DND-41 (cell line): Measurements from ENCODE around the gene SQOR.

Experiments used
- ATAC-seq: fragments of 200-7000 bp; cut with Tn5 transposase; 3 replicates; pipeline ENCODE4 v1.9.1; 2021; ENCODE audit warnings: low read depth; ENCODE audit not compliant: insufficient read depth
- DNase-seq: peaks from one replicate; pipeline ENCODE4 v3.0.0-alpha.2; 2020
- H2AFZ ChIP-seq: 2 replicates; pipeline ENCODE4 v1.6.0; 2012; ENCODE audit warnings: low read depth, low read length
- H3K27ac ChIP-seq: 2 replicates; pipeline ENCODE4 v1.5.1; 2012; ENCODE audit warnings: low read length, inconsistent platforms
- H3K27me3 ChIP-seq: fragments of 200-600 bp; sonication (generic); 2 replicates; pipeline ENCODE4 v1.6.0; 2012; ENCODE audit warnings: low read length, mild to moderate bottlenecking, inconsistent platforms; ENCODE audit not compliant: insufficient read depth, poor library complexity
- H3K36me3 ChIP-seq: 2 replicates; pipeline ENCODE4 v1.5.1; 2012; ENCODE audit warnings: low read length, inconsistent platforms; ENCODE audit not compliant: insufficient read depth
- H3K4me1 ChIP-seq: 2 replicates; pipeline ENCODE4 v1.5.1; 2012; ENCODE audit warnings: mild to moderate bottlenecking, low read length; ENCODE audit not compliant: insufficient read depth
- H3K4me2 ChIP-seq: 2 replicates; pipeline ENCODE4 v1.6.0; 2012; ENCODE audit warnings: mild to moderate bottlenecking, moderate library complexity, low read length, inconsistent platforms; ENCODE audit not compliant: insufficient read depth
- H3K4me3 ChIP-seq, 2 experiments: fragments of 200-600 bp in 1 of 2; shearing (Covaris generic) in 1 of 2; 2 replicates each; pipeline ENCODE4 v1.5.1; 2012 to 2016; ENCODE audit warnings: inconsistent platforms in 2 of 2, low read length in 2 of 2, mild to moderate bottlenecking in 2 of 2, low read depth in 1 of 2, moderate library complexity in 1 of 2
- H3K79me2 ChIP-seq: 2 replicates; pipeline ENCODE4 v1.6.0; 2012; ENCODE audit warnings: low read length, inconsistent platforms; ENCODE audit not compliant: insufficient read depth
- H3K9ac ChIP-seq: 2 replicates; pipeline ENCODE4 v1.6.0; 2012; ENCODE audit warnings: low read depth, mild to moderate bottlenecking, inconsistent platforms, low read length, moderate library complexity
- H3K9me3 ChIP-seq: 2 replicates; pipeline ENCODE4 v1.5.1; 2012; ENCODE audit warnings: low read length, moderate library complexity, mild to moderate bottlenecking, inconsistent platforms; ENCODE audit not compliant: insufficient read depth, severe bottlenecking
- H4K20me1 ChIP-seq: 2 replicates; pipeline ENCODE4 v1.6.0; 2012; ENCODE audit warnings: low read length; ENCODE audit not compliant: insufficient read depth
- EZH2 ChIP-seq: IDR thresholded peaks from 3 replicates; pipeline ENCODE4 v1.6.1; 2012; ENCODE audit warnings: borderline replicate concordance, low read depth, mild to moderate bottlenecking, moderate library complexity, low read length, inconsistent platforms; ENCODE audit not compliant: severe bottlenecking
- TF ChIP-seq, protein P1 (sequence below): IDR thresholded peaks from 2 replicates; pipeline ENCODE4 v1.5.1; 2012; ENCODE audit warnings: borderline replicate concordance, low read length, moderate library complexity, mild to moderate bottlenecking; ENCODE audit not compliant: poor library complexity, severe bottlenecking; ENCODE audit errors: extremely low read depth

The SQOR gene

GRCh38 chr15:45630917-45631691 lies 3.7 kb upstream of the SQOR start:
- ATAC-seq (no peak), DNase-seq (no peak)
- H3K4me2 ChIP-seq = no peak overlapping the region
- H2AFZ ChIP-seq = no peak overlapping the region
- peaks cover 10% of the 10 kb centered on the region; the same call in 1 of the 2 replicates for H3K4me1 ChIP-seq
- H4K20me1 ChIP-seq = no peaks in the 10 kb centered on the region
- no peak overlapping the region for H3K27ac ChIP-seq
- TF ChIP-seq EZH2 = no peak
- TF ChIP-seq, protein P1, sequence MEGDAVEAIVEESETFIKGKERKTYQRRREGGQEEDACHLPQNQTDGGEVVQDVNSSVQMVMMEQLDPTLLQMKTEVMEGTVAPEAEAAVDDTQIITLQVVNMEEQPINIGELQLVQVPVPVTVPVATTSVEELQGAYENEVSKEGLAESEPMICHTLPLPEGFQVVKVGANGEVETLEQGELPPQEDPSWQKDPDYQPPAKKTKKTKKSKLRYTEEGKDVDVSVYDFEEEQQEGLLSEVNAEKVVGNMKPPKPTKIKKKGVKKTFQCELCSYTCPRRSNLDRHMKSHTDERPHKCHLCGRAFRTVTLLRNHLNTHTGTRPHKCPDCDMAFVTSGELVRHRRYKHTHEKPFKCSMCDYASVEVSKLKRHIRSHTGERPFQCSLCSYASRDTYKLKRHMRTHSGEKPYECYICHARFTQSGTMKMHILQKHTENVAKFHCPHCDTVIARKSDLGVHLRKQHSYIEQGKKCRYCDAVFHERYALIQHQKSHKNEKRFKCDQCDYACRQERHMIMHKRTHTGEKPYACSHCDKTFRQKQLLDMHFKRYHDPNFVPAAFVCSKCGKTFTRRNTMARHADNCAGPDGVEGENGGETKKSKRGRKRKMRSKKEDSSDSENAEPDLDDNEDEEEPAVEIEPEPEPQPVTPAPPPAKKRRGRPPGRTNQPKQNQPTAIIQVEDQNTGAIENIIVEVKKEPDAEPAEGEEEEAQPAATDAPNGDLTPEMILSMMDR = no peak
- H3K9me3 ChIP-seq = no peaks in the 10 kb centered on the region
- H3K36me3 ChIP-seq = no peaks in the 10 kb centered on the region
- no peak overlapping the region for H3K9ac ChIP-seq
- H3K4me3 ChIP-seq = no peak overlapping the region
- H3K79me2 ChIP-seq = no peaks in the 10 kb centered on the region
- H3K27me3 ChIP-seq = peaks cover 19% of the 10 kb centered on the region

DNA sequence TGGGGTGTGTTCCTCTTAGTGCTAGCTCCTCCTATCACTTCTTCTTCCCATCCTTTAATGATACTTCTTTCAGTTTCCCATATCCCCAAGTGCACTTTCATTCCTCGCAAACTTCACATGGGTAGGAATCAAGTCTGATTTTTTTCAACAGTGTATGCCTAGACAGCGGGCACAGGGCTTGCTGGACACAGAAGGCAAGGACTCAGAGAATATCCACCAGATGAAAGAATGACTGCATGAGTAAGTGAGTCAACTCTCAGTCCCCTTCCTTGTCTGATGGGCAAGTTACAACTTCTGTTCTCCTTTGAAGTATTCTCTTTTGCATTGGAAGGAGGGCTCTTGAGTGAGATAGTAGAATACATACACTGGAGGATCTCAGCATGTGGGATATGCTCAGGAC lies 3.1 kb upstream of the SQOR start:
- H3K4me2 ChIP-seq = no peak overlapping the region

GRCh38 chr15:45635191-45635638 lies 386 bp downstream of the SQOR start:
- H3K9ac ChIP-seq = no peak overlapping the region
- peak; percentile 40 for TF ChIP-seq EZH2
- TF ChIP-seq, protein P1 = peak; percentile 42
- H4K20me1 ChIP-seq = no peaks in the 10 kb centered on the region
- H3K36me3 ChIP-seq = no peaks in the 10 kb centered on the region
- H3K4me3 ChIP-seq = peak overlapping the region in 1 of 2 experiments; percentile 25; a peak in 2 of 4 replicates
- peak overlapping the region; percentile 13; the same call in 1 of the 2 replicates for H2AFZ ChIP-seq
- peaks cover 14% of the 10 kb centered on the region for H3K4me1 ChIP-seq
- peak overlapping the region; percentile 56 for H3K4me2 ChIP-seq
- peaks cover 24% of the 10 kb centered on the region for H3K27me3 ChIP-seq
- H3K27ac ChIP-seq = no peak overlapping the region
- ATAC-seq = peak; percentile 60
- H3K79me2 ChIP-seq = no peaks in the 10 kb centered on the region
- H3K9me3 ChIP-seq = no peaks in the 10 kb centered on the region
- peak; percentile 39 for DNase-seq

More for the DNA sequence above, 3.1 kb upstream of the SQOR start:
- no peaks in the 10 kb centered on the region for H3K9me3 ChIP-seq
- H3K9ac ChIP-seq = no peak overlapping the region
- H2AFZ ChIP-seq = no peak overlapping the region
- H3K27me3 ChIP-seq = peaks cover 24% of the 10 kb centered on the region
- no peak for TF ChIP-seq EZH2
- TF ChIP-seq, protein P1 = no peak
- H3K4me3 ChIP-seq = no peak overlapping the region
- H3K4me1 ChIP-seq = peaks cover 10% of the 10 kb centered on the region; the same call in 1 of the 2 replicates
- H4K20me1 ChIP-seq = no peaks in the 10 kb centered on the region
- no peaks in the 10 kb centered on the region for H3K36me3 ChIP-seq
- H3K79me2 ChIP-seq = no peaks in the 10 kb centered on the region
- no peak overlapping the region for H3K27ac ChIP-seq
- no peak for ATAC-seq
- DNase-seq = no peak
